ENCODE results near the gene PHACTR3. TPM values are rescaled to one million over a fixed set of nuclear protein-coding genes. Genes with fewer than 3 reads are reported as not detected.

PHACTR3 gene
- total and polyA plus RNA-seq, 7 experiments from 2014 or later = 0.49 TPM; not detected in 6

- peaks cover 0 to 53% (median 21%) of the 10 kb centered on the region in 5 donors for H3K27me3 Mint-ChIP-seq
- Histone ChIP-seq H3K27me3 (ENCODE audit: control insufficient read depth in 2 of 2, insufficient read depth in 2 of 2, low read length in 2 of 2) (no peaks in the 10 kb centered on the region), H3K9me3 (ENCODE audit: control insufficient read depth in 2 of 3, low read length in 3 of 3) (no peaks in the 10 kb centered on the region), H3K4me3 (ENCODE audit: low read length) (no peak overlapping the region), H3K27ac (ENCODE audit: low read depth, low read length) (no peak overlapping the region), H3K36me3 (ENCODE audit: control insufficient read depth in 2 of 3, insufficient read depth in 3 of 3, low read length in 3 of 3) (no peaks in the 10 kb centered on the region), H3K4me1 (ENCODE audit: control insufficient read depth in 2 of 2, insufficient read depth in 2 of 2, low read length in 2 of 2) (no peaks in the 10 kb centered on the region)
- CTCF ChIA-PET = no interaction called here
- no peak overlapping the region for H3K4me3 Mint-ChIP-seq
- ATAC-seq = no peak
- no peaks in the 10 kb centered on the region for H3K36me3 Mint-ChIP-seq
- DNase-seq = no peak
- H3K27ac Mint-ChIP-seq = no peak overlapping the region
- POLR2A ChIA-PET = no interaction called here
- intact Hi-C loops (cut with micrococcal nuclease) = no loop called here
- peaks cover 0 to 2% (median 0%) of the 10 kb centered on the region in 11 donors for H3K9me3 Mint-ChIP-seq
- H3K4me1 Mint-ChIP-seq = no peaks in the 10 kb centered on the region
These were observed 92.7 kb downstream of the PHACTR3 start for GRCh38 chr20:59697068-59697467.

GRCh38 chr20:59698598-59698997 lies 94.3 kb downstream of the PHACTR3 start:
- Mint-ChIP-seq H3K27me3 (peaks cover 0 to 54% (median 24%) of the 10 kb centered on the region in 5 donors), H3K4me3 (no peak overlapping the region), H3K27ac (no peak overlapping the region), H3K4me1 (no peaks in the 10 kb centered on the region), H3K9me3 (peaks cover 0 to 3% (median 0%) of the 10 kb centered on the region in 11 donors), H3K36me3 (no peaks in the 10 kb centered on the region)
- intact Hi-C loops (cut with micrococcal nuclease) = no loop called here
- ATAC-seq = no peak
- Histone ChIP-seq H3K36me3 (ENCODE audit: control insufficient read depth in 2 of 3, insufficient read depth in 3 of 3, low read length in 3 of 3) (no peaks in the 10 kb centered on the region), H3K4me1 (ENCODE audit: control insufficient read depth in 2 of 2, insufficient read depth in 2 of 2, low read length in 2 of 2) (no peaks in the 10 kb centered on the region), H3K4me3 (ENCODE audit: low read length) (no peak overlapping the region), H3K27ac (ENCODE audit: low read depth, low read length) (no peak overlapping the region), H3K27me3 (ENCODE audit: control insufficient read depth in 2 of 2, insufficient read depth in 2 of 2, low read length in 2 of 2) (no peaks in the 10 kb centered on the region), H3K9me3 (ENCODE audit: control insufficient read depth in 2 of 3, low read length in 3 of 3) (no peaks in the 10 kb centered on the region)
- CTCF ChIA-PET = no interaction called here
- POLR2A ChIA-PET = no interaction called here
- DNase-seq = no peak

- ChIA-PET CTCF (no interaction called here), POLR2A (no interaction called here)
- Mint-ChIP-seq H3K4me1 (no peaks in the 10 kb centered on the region), H3K36me3 (no peaks in the 10 kb centered on the region), H3K4me3 (no peak overlapping the region), H3K27ac (no peak overlapping the region), H3K27me3 (peaks cover 0 to 40% (median 20%) of the 10 kb centered on the region in 5 donors), H3K9me3 (peaks cover 0 to 3% (median 0%) of the 10 kb centered on the region in 11 donors)
- intact Hi-C loops (cut with micrococcal nuclease) = no loop called here
- H3K27me3 ChIP-seq (ENCODE audit: control insufficient read depth in 2 of 2, insufficient read depth in 2 of 2, low read length in 2 of 2) = no peaks in the 10 kb centered on the region
- DNase-seq = no peak
- H3K4me1 ChIP-seq (ENCODE audit: control insufficient read depth in 2 of 2, insufficient read depth in 2 of 2, low read length in 2 of 2) = no peaks in the 10 kb centered on the region
- no peak for ATAC-seq
- no peak overlapping the region for H3K4me3 ChIP-seq (ENCODE audit: low read length)
- H3K27ac ChIP-seq (ENCODE audit: low read depth, low read length) = no peak overlapping the region
- H3K9me3 ChIP-seq (ENCODE audit: control insufficient read depth in 2 of 3, low read length in 3 of 3) = no peaks in the 10 kb centered on the region
- no peaks in the 10 kb centered on the region for H3K36me3 ChIP-seq (ENCODE audit: control insufficient read depth in 2 of 3, insufficient read depth in 3 of 3, low read length in 3 of 3)
These were observed 96.9 kb downstream of the PHACTR3 start for GRCh38 chr20:59701236-59701635.

GRCh38 chr20:59703046-59703445 lies 98.7 kb downstream of the PHACTR3 start:
- CTCF ChIA-PET = no interaction called here
- Histone ChIP-seq H3K27ac (ENCODE audit: low read depth, low read length) (no peak overlapping the region), H3K27me3 (ENCODE audit: control insufficient read depth in 2 of 2, insufficient read depth in 2 of 2, low read length in 2 of 2) (no peaks in the 10 kb centered on the region), H3K9me3 (ENCODE audit: control insufficient read depth in 2 of 3, low read length in 3 of 3) (no peaks in the 10 kb centered on the region), H3K36me3 (ENCODE audit: control insufficient read depth in 2 of 3, insufficient read depth in 3 of 3, low read length in 3 of 3) (no peaks in the 10 kb centered on the region), H3K4me1 (ENCODE audit: control insufficient read depth in 2 of 2, insufficient read depth in 2 of 2, low read length in 2 of 2) (no peaks in the 10 kb centered on the region), H3K4me3 (ENCODE audit: low read length) (no peak overlapping the region)
- no peak for DNase-seq
- Mint-ChIP-seq H3K4me3 (no peak overlapping the region), H3K36me3 (no peaks in the 10 kb centered on the region), H3K27me3 (peaks cover 0 to 37% (median 24%) of the 10 kb centered on the region in 5 donors), H3K27ac (no peak overlapping the region), H3K4me1 (no peaks in the 10 kb centered on the region), H3K9me3 (peaks cover 0 to 5% (median 0%) of the 10 kb centered on the region in 11 donors)
- POLR2A ChIA-PET = no interaction called here
- intact Hi-C loops (cut with micrococcal nuclease) = no loop called here
- no peak for ATAC-seq

- POLR2A ChIA-PET = no interaction called here
- intact Hi-C loops (cut with micrococcal nuclease) = no loop called here
These were observed 101.5 kb downstream of the PHACTR3 start for GRCh38 chr20:59705651-59706399.

GRCh38 chr20:59706400-59706693 lies 102.0 kb downstream of the PHACTR3 start:
- no peak overlapping the region for H3K27ac ChIP-seq (ENCODE audit: low read depth, low read length)
- Mint-ChIP-seq H3K4me1 (no peaks in the 10 kb centered on the region), H3K36me3 (peaks cover 0 to 3% (median 0%) of the 10 kb centered on the region in 5 donors), H3K4me3 (no peak overlapping the region), H3K27ac (no peak overlapping the region), H3K27me3 (peaks cover 0 to 42% (median 29%) of the 10 kb centered on the region in 5 donors), H3K9me3 (peaks cover 0 to 8% (median 3%) of the 10 kb centered on the region in 11 donors)
- H3K27me3 ChIP-seq (ENCODE audit: control insufficient read depth in 2 of 2, insufficient read depth in 2 of 2, low read length in 2 of 2) = no peaks in the 10 kb centered on the region
- no peaks in the 10 kb centered on the region for H3K36me3 ChIP-seq (ENCODE audit: control insufficient read depth in 2 of 3, insufficient read depth in 3 of 3, low read length in 3 of 3)
- no peak overlapping the region for H3K4me3 ChIP-seq (ENCODE audit: low read length)
- intact Hi-C loops (cut with micrococcal nuclease) = no loop called here
- CTCF ChIA-PET = no interaction called here
- H3K4me1 ChIP-seq (ENCODE audit: control insufficient read depth in 2 of 2, insufficient read depth in 2 of 2, low read length in 2 of 2) = no peaks in the 10 kb centered on the region
- H3K9me3 ChIP-seq (ENCODE audit: control insufficient read depth in 2 of 3, low read length in 3 of 3) = no peaks in the 10 kb centered on the region
- POLR2A ChIA-PET = no interaction called here
- DNase-seq (no peak), ATAC-seq (no peak)

More at GRCh38 chr20:59705651-59706399, 101.5 kb downstream of the PHACTR3 start:
- ATAC-seq = no peak
- no peak overlapping the region for H3K27ac ChIP-seq (ENCODE audit: low read depth, low read length)
- CTCF ChIA-PET = no interaction called here
- Mint-ChIP-seq H3K4me1 (no peaks in the 10 kb centered on the region), H3K27me3 (peaks cover 0 to 39% (median 27%) of the 10 kb centered on the region in 5 donors), H3K27ac (no peak overlapping the region), H3K36me3 (peaks cover 0 to 3% (median 0%) of the 10 kb centered on the region in 5 donors), H3K9me3 (peaks cover 0 to 8% (median 3%) of the 10 kb centered on the region in 11 donors), H3K4me3 (no peak overlapping the region)
- H3K27me3 ChIP-seq (ENCODE audit: control insufficient read depth in 2 of 2, insufficient read depth in 2 of 2, low read length in 2 of 2) = no peaks in the 10 kb centered on the region
- DNase-seq = no peak
- no peaks in the 10 kb centered on the region for H3K9me3 ChIP-seq (ENCODE audit: control insufficient read depth in 2 of 3, low read length in 3 of 3)
- no peak overlapping the region for H3K4me3 ChIP-seq (ENCODE audit: low read length)
- H3K36me3 ChIP-seq (ENCODE audit: control insufficient read depth in 2 of 3, insufficient read depth in 3 of 3, low read length in 3 of 3) = no peaks in the 10 kb centered on the region
- H3K4me1 ChIP-seq (ENCODE audit: control insufficient read depth in 2 of 2, insufficient read depth in 2 of 2, low read length in 2 of 2) = no peaks in the 10 kb centered on the region

GRCh38 chr20:59708326-59708725 lies 104.0 kb downstream of the PHACTR3 start:
- Mint-ChIP-seq H3K9me3 (peaks cover 4 to 25% (median 11%) of the 10 kb centered on the region in 11 donors), H3K4me3 (no peak overlapping the region), H3K4me1 (no peaks in the 10 kb centered on the region), H3K27ac (no peak overlapping the region), H3K27me3 (peaks cover 0 to 34% (median 25%) of the 10 kb centered on the region in 5 donors), H3K36me3 (peaks cover 0 to 3% (median 0%) of the 10 kb centered on the region in 5 donors)
- intact Hi-C loops (cut with micrococcal nuclease) = no loop called here
- ChIA-PET CTCF (no interaction called here), POLR2A (no interaction called here)
- Histone ChIP-seq H3K36me3 (ENCODE audit: control insufficient read depth in 2 of 3, insufficient read depth in 3 of 3, low read length in 3 of 3) (no peaks in the 10 kb centered on the region), H3K9me3 (ENCODE audit: control insufficient read depth in 2 of 3, low read length in 3 of 3) (no peaks in the 10 kb centered on the region), H3K27ac (ENCODE audit: low read depth, low read length) (no peak overlapping the region), H3K4me1 (ENCODE audit: control insufficient read depth in 2 of 2, insufficient read depth in 2 of 2, low read length in 2 of 2) (no peaks in the 10 kb centered on the region), H3K27me3 (ENCODE audit: control insufficient read depth in 2 of 2, insufficient read depth in 2 of 2, low read length in 2 of 2) (no peaks in the 10 kb centered on the region), H3K4me3 (ENCODE audit: low read length) (no peak overlapping the region)
- ATAC-seq (no peak), DNase-seq (no peak)

Measured in naive thymus-derived CD4-positive, alpha-beta T cell (primary cell).